GM19193 (cell line): ENCODE data around the gene PAX5.

Experiments used
- POLR2A ChIP-seq: IDR thresholded peaks from 4 replicates; pipeline ENCODE4 v1.6.1; 2011; ENCODE audit not compliant: insufficient read depth, insufficient read length; ENCODE audit errors: extremely low read depth

The PAX5 gene

DNA sequence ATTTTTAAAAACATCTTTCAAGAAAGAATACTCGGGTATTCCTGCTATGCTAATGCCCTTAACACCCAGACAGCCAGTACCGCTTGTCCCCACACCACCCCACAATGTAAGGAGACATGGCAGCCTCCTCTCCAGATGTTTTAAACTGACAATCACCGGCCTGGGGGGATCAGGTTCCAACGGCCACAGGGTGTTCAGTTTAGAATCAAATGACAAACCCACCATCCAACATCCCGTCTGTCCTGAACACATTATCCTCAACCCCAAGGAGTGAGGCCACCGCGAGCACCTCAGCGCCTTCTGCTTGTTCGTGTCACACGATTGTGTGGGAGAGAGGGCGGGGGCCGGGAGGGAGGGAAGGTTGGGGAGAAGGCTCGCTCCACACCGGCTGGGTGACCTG is 152.8 kb downstream of the PAX5 start:
- TF ChIP-seq POLR2A: no peak

GRCh38 chr9:36880075-36880474 is 154.0 kb downstream of the PAX5 start:
- TF ChIP-seq POLR2A: no peak

GRCh38 chr9:36878986-36879982 is 154.8 kb downstream of the PAX5 start:
- TF ChIP-seq POLR2A: no peak

GRCh38 chr9:36877239-36877638 is 156.8 kb downstream of the PAX5 start:
- TF ChIP-seq POLR2A: no peak

DNA sequence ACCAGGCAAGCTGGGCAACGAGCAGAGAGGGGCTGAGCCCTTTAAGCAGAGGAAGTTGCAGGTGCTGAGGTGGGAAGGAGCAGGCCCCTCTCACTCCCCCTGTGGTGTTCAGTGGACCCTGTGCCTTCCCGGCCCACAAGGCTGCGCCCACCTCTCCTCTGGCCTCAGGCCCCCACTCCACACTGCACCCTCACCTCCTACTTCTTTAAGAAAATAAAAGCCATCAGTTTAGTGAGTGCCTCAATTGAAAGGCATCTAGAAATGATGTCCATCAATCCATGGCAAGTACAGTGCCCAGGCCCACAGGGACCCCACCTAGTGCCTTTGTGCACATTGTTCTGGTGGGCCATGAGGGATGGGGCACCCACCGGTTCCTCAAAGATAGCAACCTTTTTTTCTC is 158.0 kb downstream of the PAX5 start:
- TF ChIP-seq POLR2A: no peak

GRCh38 chr9:36874921-36875320 is 159.1 kb downstream of the PAX5 start:
- no peak for TF ChIP-seq POLR2A

DNA sequence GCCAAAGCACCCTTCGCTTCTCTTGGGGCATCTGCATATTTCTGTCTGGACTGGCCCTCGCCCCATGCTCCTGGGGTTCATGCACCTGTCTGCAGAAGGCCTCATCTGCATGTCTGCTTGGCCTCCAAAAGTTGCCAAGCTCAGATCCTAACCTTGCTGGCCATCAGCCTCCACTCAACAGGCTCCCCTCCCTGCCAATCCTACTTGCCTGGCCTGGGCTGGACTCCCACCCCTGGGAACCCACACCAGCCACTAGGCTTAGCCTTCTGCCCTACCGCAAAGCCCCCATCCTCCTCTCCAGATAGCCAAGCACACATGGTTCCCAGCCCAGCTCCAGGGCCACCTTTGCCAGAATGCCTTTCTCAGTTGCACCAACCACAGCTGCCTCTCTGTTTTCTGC is 159.8 kb downstream of the PAX5 start:
- no peak for TF ChIP-seq POLR2A

- no peak for TF ChIP-seq POLR2A
Observed at GRCh38 chr9:36873247-36873875, 160.7 kb downstream of the PAX5 start.

DNA sequence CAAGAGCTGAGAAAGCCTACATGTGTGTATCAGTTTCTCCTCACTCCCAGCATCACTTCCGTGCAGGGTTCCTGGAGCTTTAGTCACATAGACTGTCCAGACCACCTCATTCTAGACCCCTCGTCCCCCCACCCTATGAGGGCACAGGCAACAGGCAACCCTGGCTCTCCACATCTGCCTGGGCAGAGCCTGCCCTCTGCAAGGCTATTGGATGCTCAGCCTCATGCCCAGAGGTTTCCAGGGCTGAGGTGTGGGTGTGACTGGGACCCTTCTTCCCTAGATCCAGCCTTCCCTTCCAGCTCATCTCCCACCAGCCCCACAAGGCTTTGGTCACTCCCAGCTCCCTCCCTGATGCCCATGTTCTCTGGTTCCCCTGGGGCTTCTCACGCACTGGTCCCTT is 161.4 kb downstream of the PAX5 start:
- no peak for TF ChIP-seq POLR2A

- no peak for TF ChIP-seq POLR2A
Observed at GRCh38 chr9:36871606-36872005, 162.5 kb downstream of the PAX5 start.

DNA sequence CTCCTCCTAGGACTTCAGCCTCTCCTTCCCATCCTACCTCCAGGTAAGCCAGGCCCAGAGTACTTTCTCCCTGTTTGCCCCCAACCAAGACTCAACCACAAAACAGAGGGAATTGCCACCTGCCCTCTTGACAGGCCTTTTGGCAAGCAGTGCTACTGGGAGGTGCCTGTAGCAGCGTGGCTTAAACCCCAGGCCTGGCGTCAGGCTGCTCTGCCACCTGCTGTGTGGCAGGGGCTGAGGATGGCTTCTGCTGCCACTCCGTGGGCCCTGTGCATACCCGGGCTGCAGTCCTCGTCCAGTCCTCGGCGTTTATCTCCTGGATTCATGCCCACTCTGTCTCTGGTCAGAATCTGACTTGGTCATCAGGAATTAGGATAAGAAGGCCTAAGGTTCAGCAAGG is 163.1 kb downstream of the PAX5 start:
- TF ChIP-seq POLR2A: no peak

GRCh38 chr9:36868586-36869282 is 165.3 kb downstream of the PAX5 start:
- no peak for TF ChIP-seq POLR2A

DNA sequence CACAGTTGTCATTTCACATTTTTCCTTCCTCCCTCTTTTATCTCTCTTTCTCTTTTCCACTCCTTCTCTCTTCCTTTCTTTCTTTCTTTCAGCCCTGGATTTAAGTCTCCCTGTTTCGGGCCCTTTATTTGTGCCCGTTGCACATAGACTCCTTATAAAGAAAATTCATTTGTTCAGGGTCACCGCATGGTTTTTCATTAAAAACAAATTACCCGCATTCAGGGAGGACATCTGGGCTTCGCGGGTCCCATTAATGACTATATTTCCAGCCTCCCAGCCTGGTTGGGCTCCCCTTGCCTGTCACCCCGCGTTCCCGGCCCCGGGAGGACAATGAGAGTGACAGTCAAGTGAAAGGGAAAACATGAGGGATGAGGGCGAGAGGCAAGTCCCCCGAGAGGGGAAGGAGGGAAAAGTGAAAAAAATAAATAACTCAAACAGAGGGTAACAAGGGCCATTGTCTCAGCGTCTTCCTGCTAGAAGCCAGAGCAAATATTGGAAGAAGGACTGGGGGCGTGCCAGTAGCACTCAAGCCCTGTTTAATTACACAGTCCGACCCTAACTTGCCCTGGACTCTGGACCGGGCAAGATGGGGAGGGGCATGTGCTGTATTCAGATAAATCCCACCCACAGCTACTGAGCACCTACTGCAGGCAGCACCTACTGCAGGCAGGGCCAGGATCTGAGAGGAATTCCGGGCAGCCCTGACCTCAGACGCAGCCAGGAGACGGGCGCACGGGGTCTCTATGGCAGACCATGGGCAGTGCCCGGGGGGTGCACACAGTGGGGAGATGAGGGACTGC is 166.2 kb downstream of the PAX5 start:
- no peak for TF ChIP-seq POLR2A

GRCh38 chr9:36867241-36867640 is 166.8 kb downstream of the PAX5 start:
- TF ChIP-seq POLR2A: no peak

DNA sequence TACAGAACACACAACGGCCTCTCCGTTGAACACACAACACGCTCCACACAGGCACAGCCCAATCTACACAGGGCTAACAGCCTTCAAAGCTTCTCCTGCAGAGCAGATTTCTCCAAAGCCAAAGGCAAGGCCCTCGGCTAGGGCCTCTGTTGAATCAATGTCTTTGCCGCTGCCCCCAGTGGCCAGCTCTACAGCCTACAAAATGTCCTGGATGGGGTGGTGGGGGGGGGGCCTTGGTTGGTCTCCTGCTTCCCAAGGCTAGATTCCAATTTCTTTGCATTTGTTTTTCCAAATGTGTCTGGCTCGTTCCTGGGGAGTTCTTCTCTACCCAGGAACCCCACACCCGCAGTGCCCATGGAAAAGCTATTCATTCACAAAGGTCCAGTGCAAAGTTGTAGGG is 167.2 kb downstream of the PAX5 start:
- no peak for TF ChIP-seq POLR2A
